PFSK-1 (cell line): ENCODE data around the gene AKAP9.

Experiments used
- FOXP2 ChIP-seq: optimal IDR thresholded peaks from 2 replicates; pipeline ENCODE3; 2011; ENCODE audit warnings: borderline replicate concordance, control low read depth, inconsistent platforms; ENCODE audit not compliant: insufficient read depth; ENCODE audit errors: extremely low read length, extremely low read depth
- POLR2AphosphoS5 ChIP-seq: IDR thresholded peaks from 2 replicates; pipeline ENCODE4 v1.6.1; 2012; ENCODE audit warnings: low read depth, mild to moderate bottlenecking, control low read depth, low read length, moderate library complexity
- REST ChIP-seq, 2 experiments: IDR thresholded peaks; 2 replicates each; pipeline versions ENCODE4 v1.6.1 to v1.8.0; 2011 to 2012; ENCODE audit warnings: low read depth in 2 of 2, low read length in 2 of 2, control low read depth in 1 of 2, inconsistent platforms in 1 of 2, mild to moderate bottlenecking in 1 of 2, moderate library complexity in 1 of 2; ENCODE audit not compliant: insufficient read depth in 1 of 2
- SIN3A ChIP-seq: IDR thresholded peaks from 2 replicates; pipeline ENCODE4 v1.6.1; 2012; ENCODE audit warnings: mild to moderate bottlenecking, low read length, moderate library complexity, borderline replicate concordance; ENCODE audit not compliant: insufficient read depth
- TAF1 ChIP-seq: IDR thresholded peaks from 2 replicates; pipeline ENCODE4 v1.6.1; 2012; ENCODE audit warnings: low read length, control low read depth, borderline replicate concordance; ENCODE audit not compliant: insufficient read depth

Gene AKAP9

DNA sequence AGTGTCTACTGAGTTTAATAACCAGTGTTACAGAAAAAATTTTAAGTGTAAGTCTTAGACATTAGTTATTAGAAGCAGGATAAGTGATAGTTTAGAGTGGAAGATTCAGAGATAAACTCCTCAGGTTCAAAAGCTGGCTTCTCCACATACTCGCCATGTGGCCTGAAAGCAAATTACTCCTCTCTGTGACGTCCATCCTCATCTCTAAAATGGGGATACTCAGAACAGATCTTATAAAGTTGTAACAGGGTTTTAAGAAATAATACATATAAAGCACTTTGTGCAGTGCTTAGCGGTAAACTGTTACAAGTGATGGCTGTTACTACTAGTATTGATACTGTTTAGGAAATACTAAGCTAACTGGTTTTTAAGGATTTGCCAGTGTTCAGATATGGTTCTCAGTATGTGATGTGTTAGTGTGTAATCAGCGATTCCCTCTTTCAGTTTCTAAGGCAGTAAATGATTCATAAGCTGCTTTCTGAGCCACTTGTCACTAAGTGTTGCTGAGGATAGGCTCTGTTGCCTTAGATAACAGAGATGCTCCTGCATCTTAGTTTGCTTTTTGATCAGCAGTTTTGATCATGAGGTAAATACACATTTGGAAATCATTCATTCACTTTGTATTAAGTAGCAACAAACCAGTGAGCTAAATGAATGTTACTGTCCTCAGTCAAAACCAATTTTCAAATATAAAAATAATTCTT, 134.9 kb downstream of the AKAP9 start:
- TF ChIP-seq POLR2AphosphoS5 = no peak
- no peak for TF ChIP-seq FOXP2
- TF ChIP-seq SIN3A = no peak
- TF ChIP-seq REST (IDR thresholded peaks at IDR 0.05; ENCODE audit: insufficient read depth in 1 of 2, low read depth in 2 of 2, low read length in 2 of 2) = no peak
- TF ChIP-seq TAF1 = no peak

DNA sequence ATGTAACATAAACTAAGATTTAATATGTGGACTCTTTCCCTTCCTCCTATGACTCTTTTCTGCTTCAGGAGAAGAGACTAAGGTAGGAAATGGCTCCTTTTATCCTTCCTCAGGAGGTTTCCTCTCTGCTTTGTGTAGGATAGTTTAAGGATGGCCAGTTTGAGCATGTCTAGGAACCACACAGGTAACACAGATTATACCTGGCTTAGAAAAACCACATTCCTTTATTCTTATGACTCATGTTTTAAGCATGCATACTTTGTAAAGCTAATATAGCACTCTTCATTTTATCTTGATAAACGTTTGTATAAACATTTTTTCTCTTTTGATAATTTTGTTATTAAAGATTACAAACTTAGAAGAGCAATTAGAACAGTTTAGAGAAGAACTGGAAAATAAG, 135.8 kb downstream of the AKAP9 start:
- no peak for TF ChIP-seq SIN3A
- no peak for TF ChIP-seq REST (IDR thresholded peaks at IDR 0.05; ENCODE audit: insufficient read depth in 1 of 2, low read depth in 2 of 2, low read length in 2 of 2)
- no peak for TF ChIP-seq TAF1
- TF ChIP-seq POLR2AphosphoS5 = no peak
- TF ChIP-seq FOXP2 = no peak

DNA sequence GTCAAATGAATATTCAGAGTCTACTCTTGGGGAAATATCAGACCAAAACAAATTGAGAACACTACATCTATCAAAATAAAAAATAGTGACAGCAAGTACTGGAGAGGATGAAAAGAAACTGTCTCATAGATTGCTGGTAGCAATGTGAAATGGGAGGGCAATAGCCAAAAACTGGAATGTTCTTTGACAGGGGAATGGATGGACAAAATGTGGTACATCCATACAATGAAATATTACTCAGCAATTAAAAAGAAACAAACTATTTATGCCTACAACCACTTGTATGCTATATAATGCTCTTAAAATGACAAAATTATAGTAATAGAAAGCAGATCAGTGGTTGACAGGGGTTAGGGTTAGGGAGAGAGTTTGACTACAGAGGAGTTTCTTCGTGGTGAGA, 147.6 kb downstream of the AKAP9 start:
- TF ChIP-seq FOXP2 (no peak), REST (IDR thresholded peaks at IDR 0.05; ENCODE audit: insufficient read depth in 1 of 2, low read depth in 2 of 2, low read length in 2 of 2) (no peak), TAF1 (no peak), POLR2AphosphoS5 (no peak), SIN3A (no peak)

DNA sequence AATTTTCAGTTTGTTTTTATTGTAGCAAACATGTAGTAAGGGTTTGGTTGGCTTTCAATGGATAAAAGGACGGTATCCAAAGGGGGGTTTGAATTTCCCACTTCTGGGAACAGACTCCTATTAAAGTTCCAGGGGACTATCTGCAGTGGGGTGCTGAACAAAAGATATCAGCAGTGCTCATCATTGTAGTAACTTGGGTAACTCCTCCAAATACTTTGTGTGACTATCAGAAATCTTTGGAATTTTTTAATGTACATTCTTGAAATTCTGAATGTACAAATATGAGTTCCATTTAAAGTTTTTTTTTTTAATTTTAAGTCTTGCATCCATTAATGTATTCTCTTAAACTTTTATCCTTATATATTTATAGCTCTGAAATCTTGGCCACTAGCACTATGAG, 151.5 kb downstream of the AKAP9 start:
- TF ChIP-seq POLR2AphosphoS5 = no peak
- TF ChIP-seq FOXP2 = no peak
- TF ChIP-seq TAF1 = no peak
- TF ChIP-seq SIN3A = no peak
- TF ChIP-seq REST (IDR thresholded peaks at IDR 0.05; ENCODE audit: insufficient read depth in 1 of 2, low read depth in 2 of 2, low read length in 2 of 2) = no peak

DNA sequence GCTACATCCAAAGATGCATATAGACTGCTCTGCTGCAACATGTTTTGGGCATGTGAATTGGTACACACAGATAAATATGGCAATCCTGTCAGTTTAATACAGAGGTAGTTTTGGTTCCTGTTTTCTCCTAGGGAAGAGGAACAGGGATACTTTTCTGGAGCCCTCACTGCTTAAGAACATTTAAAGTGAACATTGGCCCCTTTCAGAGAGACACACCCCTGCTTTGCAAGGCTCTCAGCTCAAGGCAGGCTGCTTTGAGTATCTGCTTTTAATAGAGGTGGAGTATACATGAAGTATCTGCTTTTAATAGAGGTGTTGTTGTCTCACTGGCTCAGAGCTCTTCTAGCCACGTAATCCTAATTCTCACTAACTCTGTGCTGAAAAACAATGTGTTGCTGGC, 154.7 kb downstream of the AKAP9 start:
- no peak for TF ChIP-seq FOXP2
- TF ChIP-seq REST (IDR thresholded peaks at IDR 0.05; ENCODE audit: insufficient read depth in 1 of 2, low read depth in 2 of 2, low read length in 2 of 2) = no peak
- no peak for TF ChIP-seq POLR2AphosphoS5
- no peak for TF ChIP-seq TAF1
- TF ChIP-seq SIN3A = no peak
